HepG2 (cell line): ENCODE measurements around the gene SLAMF6. TPM values are rescaled to one million over a fixed set of nuclear protein-coding genes. Genes with fewer than 3 reads are reported as not detected.

ENCODE experiments used
- FLYWCH1 ChIP-seq: sonication (generic); formaldehyde crosslinking; IDR thresholded peaks from 2 replicates; pipeline ENCODE4 v1.8.1; 2023; ENCODE audit warnings: mild to moderate bottlenecking, missing genetic modification reagents
- FOXA3 ChIP-seq: IDR thresholded peaks from 2 replicates; pipeline ENCODE4 v1.6.1; 2016; ENCODE audit warnings: missing genetic modification reagents, missing compliant biosample characterization
- ZNF879 ChIP-seq: sonication (generic); formaldehyde crosslinking; IDR thresholded peaks from 2 replicates; pipeline ENCODE4 v1.8.1; 2023; ENCODE audit warnings: missing genetic modification reagents
- polyA plus RNA-seq, 8 experiments: library from polyadenylated mRNA; depleted of rRNA in 3 of 8; stranded (reverse) in 7 of 8; unstranded in 1 of 8; fragments of >200 nt; fragmentation: Illumina TruSeq in 4 of 8; extraction: Trizol in 4 of 8; gene quantifications; 2 replicates each; pipeline versions ENCODE4 v1.2.1 to v1.2.3, GENCODE V29; 2011 to 2016; ENCODE audit warnings: low read depth in 4 of 8, missing spikeins in 1 of 8, mixed read lengths in 1 of 8; ENCODE audit not compliant: insufficient read depth in 1 of 8
- total RNA-seq, 5 experiments: library from RNA; depleted of rRNA; stranded (reverse); fragments of >200 nt; fragmentation: Illumina TruSeq; extraction: Trizol; gene quantifications; 2 replicates each; pipeline ENCODE4 v1.2.3, GENCODE V29; 2016; ENCODE audit warnings: low read depth in 1 of 5
- TF ChIP-seq, protein P1 (sequence below): sonication (generic); formaldehyde crosslinking; IDR thresholded peaks from 2 replicates; pipeline ENCODE4 v1.4.0; 2020; ENCODE audit warnings: missing genetic modification reagents, borderline replicate concordance
- TF ChIP-seq, protein P2 (sequence below): sonication (generic); formaldehyde crosslinking; IDR thresholded peaks from 2 replicates; pipeline ENCODE4 v1.4.0; 2020; ENCODE audit warnings: missing genetic modification reagents, mild to moderate bottlenecking, borderline replicate concordance
- TF ChIP-seq, protein P3 (sequence below): sonication (generic); formaldehyde crosslinking; IDR thresholded peaks from 2 replicates; pipeline ENCODE4 v1.4.0; 2020; ENCODE audit warnings: missing genetic modification reagents

The SLAMF6 gene
- total and polyA plus RNA-seq, 2 of the 13 experiments (the other 11 are each of a cell fraction or from before 2014, with no cell fraction given), result not detected

DNA sequence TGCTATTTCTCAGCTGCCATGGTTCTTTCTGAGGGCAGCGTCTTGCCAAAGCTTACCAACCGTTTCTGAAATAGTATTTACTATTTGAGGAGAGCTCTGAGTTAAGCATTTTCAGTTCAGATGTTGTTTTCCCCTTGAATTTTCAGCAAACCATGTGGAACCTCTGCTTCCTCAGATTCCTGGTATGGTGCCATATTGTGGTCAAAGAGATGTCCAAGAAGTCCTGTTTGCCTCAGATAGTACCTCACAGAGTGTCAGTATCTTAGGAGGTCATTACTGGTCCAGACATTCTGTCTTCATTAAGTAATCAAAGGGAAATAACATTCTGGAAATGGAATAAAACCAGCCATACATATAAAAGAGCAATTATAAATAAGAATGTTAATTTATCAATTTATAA lies 86.1 kb downstream of the SLAMF6 start (continued):
- TF ChIP-seq, protein P1, sequence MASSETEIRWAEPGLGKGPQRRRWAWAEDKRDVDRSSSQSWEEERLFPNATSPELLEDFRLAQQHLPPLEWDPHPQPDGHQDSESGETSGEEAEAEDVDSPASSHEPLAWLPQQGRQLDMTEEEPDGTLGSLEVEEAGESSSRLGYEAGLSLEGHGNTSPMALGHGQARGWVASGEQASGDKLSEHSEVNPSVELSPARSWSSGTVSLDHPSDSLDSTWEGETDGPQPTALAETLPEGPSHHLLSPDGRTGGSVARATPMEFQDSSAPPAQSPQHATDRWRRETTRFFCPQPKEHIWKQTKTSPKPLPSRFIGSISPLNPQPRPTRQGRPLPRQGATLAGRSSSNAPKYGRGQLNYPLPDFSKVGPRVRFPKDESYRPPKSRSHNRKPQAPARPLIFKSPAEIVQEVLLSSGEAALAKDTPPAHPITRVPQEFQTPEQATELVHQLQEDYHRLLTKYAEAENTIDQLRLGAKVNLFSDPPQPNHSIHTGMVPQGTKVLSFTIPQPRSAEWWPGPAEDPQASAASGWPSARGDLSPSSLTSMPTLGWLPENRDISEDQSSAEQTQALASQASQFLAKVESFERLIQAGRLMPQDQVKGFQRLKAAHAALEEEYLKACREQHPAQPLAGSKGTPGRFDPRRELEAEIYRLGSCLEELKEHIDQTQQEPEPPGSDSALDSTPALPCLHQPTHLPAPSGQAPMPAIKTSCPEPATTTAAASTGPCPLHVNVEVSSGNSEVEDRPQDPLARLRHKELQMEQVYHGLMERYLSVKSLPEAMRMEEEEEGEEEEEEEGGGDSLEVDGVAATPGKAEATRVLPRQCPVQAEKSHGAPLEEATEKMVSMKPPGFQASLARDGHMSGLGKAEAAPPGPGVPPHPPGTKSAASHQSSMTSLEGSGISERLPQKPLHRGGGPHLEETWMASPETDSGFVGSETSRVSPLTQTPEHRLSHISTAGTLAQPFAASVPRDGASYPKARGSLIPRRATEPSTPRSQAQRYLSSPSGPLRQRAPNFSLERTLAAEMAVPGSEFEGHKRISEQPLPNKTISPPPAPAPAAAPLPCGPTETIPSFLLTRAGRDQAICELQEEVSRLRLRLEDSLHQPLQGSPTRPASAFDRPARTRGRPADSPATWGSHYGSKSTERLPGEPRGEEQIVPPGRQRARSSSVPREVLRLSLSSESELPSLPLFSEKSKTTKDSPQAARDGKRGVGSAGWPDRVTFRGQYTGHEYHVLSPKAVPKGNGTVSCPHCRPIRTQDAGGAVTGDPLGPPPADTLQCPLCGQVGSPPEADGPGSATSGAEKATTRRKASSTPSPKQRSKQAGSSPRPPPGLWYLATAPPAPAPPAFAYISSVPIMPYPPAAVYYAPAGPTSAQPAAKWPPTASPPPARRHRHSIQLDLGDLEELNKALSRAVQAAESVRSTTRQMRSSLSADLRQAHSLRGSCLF (CRISPR knock-in tag), result no peak
- TF ChIP-seq, protein P2, sequence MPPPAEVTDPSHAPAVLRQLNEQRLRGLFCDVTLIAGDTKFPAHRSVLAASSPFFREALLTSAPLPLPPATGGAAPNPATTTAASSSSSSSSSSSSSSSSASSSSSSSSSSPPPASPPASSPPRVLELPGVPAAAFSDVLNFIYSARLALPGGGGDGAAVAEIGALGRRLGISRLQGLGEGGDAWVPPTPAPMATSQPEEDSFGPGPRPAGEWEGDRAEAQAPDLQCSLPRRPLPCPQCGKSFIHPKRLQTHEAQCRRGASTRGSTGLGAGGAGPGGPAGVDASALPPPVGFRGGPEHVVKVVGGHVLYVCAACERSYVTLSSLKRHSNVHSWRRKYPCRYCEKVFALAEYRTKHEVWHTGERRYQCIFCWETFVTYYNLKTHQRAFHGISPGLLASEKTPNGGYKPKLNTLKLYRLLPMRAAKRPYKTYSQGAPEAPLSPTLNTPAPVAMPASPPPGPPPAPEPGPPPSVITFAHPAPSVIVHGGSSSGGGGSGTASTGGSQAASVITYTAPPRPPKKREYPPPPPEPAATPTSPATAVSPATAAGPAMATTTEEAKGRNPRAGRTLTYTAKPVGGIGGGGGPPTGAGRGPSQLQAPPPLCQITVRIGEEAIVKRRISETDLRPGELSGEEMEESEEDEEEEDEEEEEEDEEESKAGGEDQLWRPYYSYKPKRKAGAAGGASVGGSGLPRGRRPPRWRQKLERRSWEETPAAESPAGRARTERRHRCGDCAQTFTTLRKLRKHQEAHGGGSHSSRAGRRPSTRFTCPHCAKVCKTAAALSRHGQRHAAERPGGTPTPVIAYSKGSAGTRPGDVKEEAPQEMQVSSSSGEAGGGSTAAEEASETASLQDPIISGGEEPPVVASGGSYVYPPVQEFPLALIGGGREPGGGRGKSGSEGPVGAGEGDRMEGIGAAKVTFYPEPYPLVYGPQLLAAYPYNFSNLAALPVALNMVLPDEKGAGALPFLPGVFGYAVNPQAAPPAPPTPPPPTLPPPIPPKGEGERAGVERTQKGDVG (CRISPR knock-in tag), result no peak
- no peak for TF ChIP-seq FOXA3 (CRISPR knock-in tag)
- TF ChIP-seq, protein P3, sequence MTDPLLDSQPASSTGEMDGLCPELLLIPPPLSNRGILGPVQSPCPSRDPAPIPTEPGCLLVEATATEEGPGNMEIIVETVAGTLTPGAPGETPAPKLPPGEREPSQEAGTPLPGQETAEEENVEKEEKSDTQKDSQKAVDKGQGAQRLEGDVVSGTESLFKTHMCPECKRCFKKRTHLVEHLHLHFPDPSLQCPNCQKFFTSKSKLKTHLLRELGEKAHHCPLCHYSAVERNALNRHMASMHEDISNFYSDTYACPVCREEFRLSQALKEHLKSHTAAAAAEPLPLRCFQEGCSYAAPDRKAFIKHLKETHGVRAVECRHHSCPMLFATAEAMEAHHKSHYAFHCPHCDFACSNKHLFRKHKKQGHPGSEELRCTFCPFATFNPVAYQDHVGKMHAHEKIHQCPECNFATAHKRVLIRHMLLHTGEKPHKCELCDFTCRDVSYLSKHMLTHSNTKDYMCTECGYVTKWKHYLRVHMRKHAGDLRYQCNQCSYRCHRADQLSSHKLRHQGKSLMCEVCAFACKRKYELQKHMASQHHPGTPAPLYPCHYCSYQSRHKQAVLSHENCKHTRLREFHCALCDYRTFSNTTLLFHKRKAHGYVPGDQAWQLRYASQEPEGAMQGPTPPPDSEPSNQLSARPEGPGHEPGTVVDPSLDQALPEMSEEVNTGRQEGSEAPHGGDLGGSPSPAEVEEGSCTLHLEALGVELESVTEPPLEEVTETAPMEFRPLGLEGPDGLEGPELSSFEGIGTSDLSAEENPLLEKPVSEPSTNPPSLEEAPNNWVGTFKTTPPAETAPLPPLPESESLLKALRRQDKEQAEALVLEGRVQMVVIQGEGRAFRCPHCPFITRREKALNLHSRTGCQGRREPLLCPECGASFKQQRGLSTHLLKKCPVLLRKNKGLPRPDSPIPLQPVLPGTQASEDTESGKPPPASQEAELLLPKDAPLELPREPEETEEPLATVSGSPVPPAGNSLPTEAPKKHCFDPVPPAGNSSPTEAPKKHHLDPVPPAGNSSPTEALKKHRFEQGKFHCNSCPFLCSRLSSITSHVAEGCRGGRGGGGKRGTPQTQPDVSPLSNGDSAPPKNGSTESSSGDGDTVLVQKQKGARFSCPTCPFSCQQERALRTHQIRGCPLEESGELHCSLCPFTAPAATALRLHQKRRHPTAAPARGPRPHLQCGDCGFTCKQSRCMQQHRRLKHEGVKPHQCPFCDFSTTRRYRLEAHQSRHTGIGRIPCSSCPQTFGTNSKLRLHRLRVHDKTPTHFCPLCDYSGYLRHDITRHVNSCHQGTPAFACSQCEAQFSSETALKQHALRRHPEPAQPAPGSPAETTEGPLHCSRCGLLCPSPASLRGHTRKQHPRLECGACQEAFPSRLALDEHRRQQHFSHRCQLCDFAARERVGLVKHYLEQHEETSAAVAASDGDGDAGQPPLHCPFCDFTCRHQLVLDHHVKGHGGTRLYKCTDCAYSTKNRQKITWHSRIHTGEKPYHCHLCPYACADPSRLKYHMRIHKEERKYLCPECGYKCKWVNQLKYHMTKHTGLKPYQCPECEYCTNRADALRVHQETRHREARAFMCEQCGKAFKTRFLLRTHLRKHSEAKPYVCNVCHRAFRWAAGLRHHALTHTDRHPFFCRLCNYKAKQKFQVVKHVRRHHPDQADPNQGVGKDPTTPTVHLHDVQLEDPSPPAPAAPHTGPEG (CRISPR knock-in tag), result no peak
- no peak for TF ChIP-seq ZNF879 (CRISPR knock-in tag)
- no peak for TF ChIP-seq FLYWCH1 (CRISPR knock-in tag)
